NOMO-1 treated with DMSO at 0.1 percent for 48 hours (cell line): ENCODE measurements around the gene MACROD1.

Experiments
- DNase-seq: peaks from one replicate; lab custom pipeline; 2025; ENCODE audit not compliant: unreplicated experiment; lab: John Stamatoyannopoulos, UW

The MACROD1 gene

GRCh38 chr11:64152841-64153691 lies 12.8 kb downstream of the MACROD1 start:
- peak; percentile 41 for DNase-seq

- DNase-seq: no peak
Measured at GRCh38 chr11:64151337-64151736, 14.6 kb downstream of the MACROD1 start.

GRCh38 chr11:64150481-64151239 lies 15.3 kb downstream of the MACROD1 start:
- DNase-seq: no peak

- no peak for DNase-seq
Measured at GRCh38 chr11:64150051-64150450, 15.9 kb downstream of the MACROD1 start.

GRCh38 chr11:64148917-64149617 lies 16.8 kb downstream of the MACROD1 start:
- DNase-seq: no peak

GRCh38 chr11:64148226-64148916 lies 17.5 kb downstream of the MACROD1 start:
- peak; percentile 32 for DNase-seq

GRCh38 chr11:64146036-64146955 lies 19.6 kb downstream of the MACROD1 start:
- peak; percentile 29 for DNase-seq

GRCh38 chr11:64144587-64145472 lies 21.1 kb downstream of the MACROD1 start:
- DNase-seq: no peak

- no peak for DNase-seq
Measured at GRCh38 chr11:64141081-64141783, 24.7 kb downstream of the MACROD1 start.

- DNase-seq: no peak
Measured at GRCh38 chr11:64140082-64140481, 25.8 kb downstream of the MACROD1 start.

GRCh38 chr11:64139049-64139448 lies 26.9 kb downstream of the MACROD1 start:
- no peak for DNase-seq

- DNase-seq: no peak
Measured at GRCh38 chr11:64138398-64138797, 27.5 kb downstream of the MACROD1 start.

- DNase-seq: no peak
Measured at GRCh38 chr11:64136765-64137441, 29.0 kb downstream of the MACROD1 start.

- no peak for DNase-seq
Measured at GRCh38 chr11:64135711-64136110, 30.2 kb downstream of the MACROD1 start.

- no peak for DNase-seq
Measured at GRCh38 chr11:64134963-64135362, 30.9 kb downstream of the MACROD1 start.

- DNase-seq: no peak
Measured at GRCh38 chr11:64132982-64133705, 32.8 kb downstream of the MACROD1 start.

- no peak for DNase-seq
Measured at GRCh38 chr11:64132191-64132771, 33.6 kb downstream of the MACROD1 start.
